ENCODE results near the gene ZNF438. TPM values are rescaled to one million over a fixed set of nuclear protein-coding genes. Genes with fewer than 3 reads are reported as not detected.

ZNF438 gene
- total RNA-seq, 3 donors from 2014 or later: 4.7 to 12.3 (median 5.0) TPM

- no peak for DNase-seq
- Histone ChIP-seq H3K36me3 (ENCODE audit: low read depth) (no peaks in the 10 kb centered on the region), H3K4me1 (ENCODE audit: low read depth) (no peaks in the 10 kb centered on the region), H3K4me3 (no peak overlapping the region), H3K9me3 (no peaks in the 10 kb centered on the region)
- no peak for TF ChIP-seq CTCF (IDR thresholded peaks at IDR 0.05)
- intact Hi-C loops (cut with DNase I, micrococcal nuclease): no loop called here
- ATAC-seq: no peak
Measured at GRCh38 chr10:30894221-30894620, 137.4 kb downstream of the ZNF438 start.

GRCh38 chr10:30893208-30893607 is 138.5 kb downstream of the ZNF438 start:
- H3K9me3 ChIP-seq: no peaks in the 10 kb centered on the region
- ATAC-seq (no peak), DNase-seq (no peak)
- no peak overlapping the region for H3K4me3 ChIP-seq
- TF ChIP-seq CTCF (IDR thresholded peaks at IDR 0.05): no peak
- no peaks in the 10 kb centered on the region for H3K4me1 ChIP-seq (ENCODE audit: low read depth)
- no peaks in the 10 kb centered on the region for H3K36me3 ChIP-seq (ENCODE audit: low read depth)
- intact Hi-C loops (cut with DNase I, micrococcal nuclease): no loop called here

GRCh38 chr10:30887839-30888238 is 143.8 kb downstream of the ZNF438 start:
- H3K9me3 ChIP-seq: no peaks in the 10 kb centered on the region
- DNase-seq (no peak), ATAC-seq (no peak)
- H3K4me1 ChIP-seq (ENCODE audit: low read depth): no peaks in the 10 kb centered on the region
- no peak overlapping the region for H3K4me3 ChIP-seq
- intact Hi-C loops (cut with DNase I, micrococcal nuclease): no loop called here
- no peaks in the 10 kb centered on the region for H3K36me3 ChIP-seq (ENCODE audit: low read depth)
- TF ChIP-seq CTCF (IDR thresholded peaks at IDR 0.05): no peak

GRCh38 chr10:30885423-30885822 is 146.2 kb downstream of the ZNF438 start:
- H3K36me3 ChIP-seq (ENCODE audit: low read depth): no peaks in the 10 kb centered on the region
- H3K9me3 ChIP-seq: no peaks in the 10 kb centered on the region
- no peak for TF ChIP-seq CTCF (IDR thresholded peaks at IDR 0.05)
- DNase-seq (no peak), ATAC-seq (no peak)
- intact Hi-C loops (cut with DNase I, micrococcal nuclease): no loop called here
- no peaks in the 10 kb centered on the region for H3K4me1 ChIP-seq (ENCODE audit: low read depth)
- H3K4me3 ChIP-seq: no peak overlapping the region

- Histone ChIP-seq H3K9me3 (no peaks in the 10 kb centered on the region), H3K4me3 (no peak overlapping the region), H3K4me1 (ENCODE audit: low read depth) (no peaks in the 10 kb centered on the region), H3K36me3 (ENCODE audit: low read depth) (no peaks in the 10 kb centered on the region)
- DNase-seq (no peak), ATAC-seq (no peak)
- TF ChIP-seq CTCF (IDR thresholded peaks at IDR 0.05): no peak
- intact Hi-C loops (cut with DNase I, micrococcal nuclease): no loop called here
Measured at GRCh38 chr10:30883751-30884150, 147.9 kb downstream of the ZNF438 start.

GRCh38 chr10:30883116-30883515 is 148.5 kb downstream of the ZNF438 start:
- H3K4me3 ChIP-seq: no peak overlapping the region
- no peaks in the 10 kb centered on the region for H3K9me3 ChIP-seq
- ATAC-seq: no peak
- intact Hi-C loops (cut with DNase I, micrococcal nuclease): no loop called here
- no peak for DNase-seq
- H3K4me1 ChIP-seq (ENCODE audit: low read depth): no peaks in the 10 kb centered on the region
- no peaks in the 10 kb centered on the region for H3K36me3 ChIP-seq (ENCODE audit: low read depth)
- TF ChIP-seq CTCF (IDR thresholded peaks at IDR 0.05): no peak
